GM10248 (cell line): ENCODE data around the gene CALR3.

Source experiments
- CTCF ChIA-PET: fragments of 300-600 bp; sonication (Branson Sonifier 250); formaldehyde crosslinking; extraction: SDS; loops from one replicate; lab custom pipeline; 2021; ENCODE audit warnings: antibody characterized with exemption; lab: Yijun Ruan, JAX
- POLR2A ChIA-PET: fragments of 350-650 bp; sonication (Branson Sonifier 250); formaldehyde crosslinking; extraction: SDS; loops from one replicate; lab custom pipeline; 2020; ENCODE audit warnings: antibody characterized with exemption; lab: Yijun Ruan, JAX
- DNase-seq: peaks from one replicate; pipeline ENCODE4 v3.0.0; 2012; ENCODE audit errors: extremely low spot score
- CTCF ChIP-seq: IDR thresholded peaks from 2 replicates; pipeline ENCODE4 v1.5.1; 2012; ENCODE audit warnings: mild to moderate bottlenecking, low read depth; ENCODE audit errors: extremely low read depth, missing control alignments, control extremely low read depth

The CALR3 gene

DNA sequence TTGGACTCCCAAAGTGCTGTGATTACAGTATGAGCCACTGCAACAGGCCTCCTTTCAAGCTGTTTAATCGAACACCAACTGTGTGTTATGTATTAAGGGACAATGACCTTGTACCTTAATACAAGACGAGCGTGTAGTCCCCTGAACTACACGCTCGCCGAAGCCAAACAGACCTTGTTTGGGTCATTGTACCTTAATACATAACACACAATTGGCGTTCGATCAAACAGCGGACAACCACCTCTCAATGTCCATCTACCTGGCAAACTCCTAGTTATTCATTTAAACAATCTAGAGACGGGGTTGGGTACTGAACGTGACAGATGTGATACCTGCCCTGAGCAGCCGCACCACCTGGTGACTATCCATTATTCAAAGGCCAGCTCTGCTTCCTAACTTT is 45.0 kb upstream of the CALR3 start:
- TF ChIP-seq CTCF: no peak
- CTCF ChIA-PET: interaction anchor here (1.9 kb wide), 1 partner anchor 15 kb away, joined by 4 read pairs; no protein-coding TSS in a partner anchor
- no peak for DNase-seq
- POLR2A ChIA-PET: interaction anchor here (0.6 kb wide), 1 partner anchor 18 kb away, joined by 3 read pairs; no protein-coding TSS in a partner anchor

DNA sequence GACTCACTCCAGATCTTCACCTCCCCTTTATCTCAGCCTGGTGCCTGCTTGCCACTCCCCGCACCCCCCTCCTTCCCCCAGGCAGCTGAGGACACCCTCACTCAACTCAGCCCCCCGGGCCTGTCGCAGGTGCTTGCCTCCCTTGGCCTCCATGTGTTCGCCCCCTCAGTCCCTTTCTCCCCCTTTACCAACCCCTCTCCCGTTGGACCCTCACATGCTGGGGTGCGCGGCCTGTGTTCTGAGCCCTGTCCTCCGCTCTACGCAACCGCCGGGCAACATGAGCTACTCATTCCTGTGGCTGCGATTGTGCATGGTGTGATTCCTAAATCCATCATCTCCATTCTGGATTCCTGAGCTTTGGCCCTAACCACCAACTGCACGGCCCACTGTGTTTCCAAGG is 41.1 kb upstream of the CALR3 start:
- no peak for TF ChIP-seq CTCF
- no peak for DNase-seq
- ChIA-PET POLR2A (no interaction called here), CTCF (interaction anchor here (1.4 kb wide), 1 partner anchor 9 kb away, joined by 5 read pairs; no protein-coding TSS in a partner anchor)

- ChIA-PET CTCF (interaction anchor here (1.4 kb wide), 1 partner anchor 9 kb away, joined by 4 read pairs; no protein-coding TSS in a partner anchor), POLR2A (no interaction called here)
- DNase-seq: no peak
- no peak for TF ChIP-seq CTCF
Observed at GRCh38 chr19:16536130-16536529, 40.2 kb upstream of the CALR3 start.

DNA sequence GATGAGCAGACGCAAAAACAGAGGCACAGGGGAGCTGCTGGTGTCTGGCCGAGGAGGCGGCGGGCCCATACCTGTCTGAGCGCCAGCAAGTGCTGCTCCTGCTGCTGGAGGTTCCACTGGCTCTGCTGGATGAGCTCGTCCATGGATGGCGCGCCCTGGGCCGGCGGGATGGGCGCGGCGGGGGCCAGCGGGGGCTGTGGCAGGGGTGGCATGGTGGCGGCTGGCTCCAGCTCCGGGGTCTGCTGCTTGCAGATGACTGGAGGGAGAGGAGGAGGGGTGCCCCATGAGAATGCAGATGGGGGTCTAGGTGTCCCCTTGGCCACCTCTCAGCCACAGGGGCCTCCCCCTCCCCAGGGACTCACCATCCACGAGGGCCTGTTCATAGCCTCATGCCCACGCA is 39.4 kb upstream of the CALR3 start:
- TF ChIP-seq CTCF: no peak
- CTCF ChIA-PET: interaction anchor here (1.4 kb wide), 1 partner anchor 8 kb away, joined by 4 read pairs; no protein-coding TSS in a partner anchor
- POLR2A ChIA-PET: no interaction called here
- DNase-seq: no peak

DNA sequence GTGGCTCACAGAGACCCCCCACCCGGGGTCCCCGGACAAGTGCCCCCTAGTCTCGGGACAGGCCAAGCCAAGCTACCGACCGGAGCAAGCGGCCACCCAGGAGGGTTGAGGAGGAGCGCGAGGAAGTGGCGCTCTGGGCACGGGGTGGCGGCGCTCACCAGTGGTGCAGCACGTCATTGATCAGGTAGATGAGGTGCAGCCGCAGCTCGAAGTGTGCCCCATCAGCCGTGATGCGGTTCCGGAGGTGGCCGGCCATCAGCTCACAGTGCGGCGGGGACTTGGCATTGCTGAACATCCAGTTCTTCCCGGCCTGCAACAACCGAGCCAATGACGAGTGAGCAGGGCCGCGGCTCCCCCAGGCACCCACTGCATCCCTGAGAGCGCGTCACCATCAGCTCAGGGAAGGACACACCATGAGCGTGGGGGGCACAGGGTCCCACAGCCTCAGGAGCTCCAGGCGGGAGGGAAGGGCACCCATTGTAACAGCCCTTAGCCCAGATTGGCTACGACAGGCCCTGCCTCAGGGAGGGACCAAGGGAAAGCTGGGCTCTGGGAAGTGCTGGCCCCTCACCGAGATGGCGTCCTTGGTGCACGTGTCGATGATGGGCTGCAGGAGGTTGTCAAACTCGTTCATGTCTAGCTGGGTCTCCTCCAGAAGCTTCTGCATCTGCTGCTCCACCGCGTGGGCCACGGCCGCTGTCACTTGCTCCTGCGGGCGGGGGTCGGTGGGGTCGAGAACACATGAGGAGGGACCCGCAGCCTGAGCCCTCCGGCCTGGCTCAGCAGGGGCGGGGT is 36.7 kb upstream of the CALR3 start:
- TF ChIP-seq CTCF: no peak
- no peak for DNase-seq
- CTCF ChIA-PET: no interaction called here
- POLR2A ChIA-PET: interaction anchor here (0.5 to 1.0 kb wide), 2 partner anchors 18 to 84 kb away, joined by 3 to 5 read pairs; no protein-coding TSS in a partner anchor

GRCh38 chr19:16531380-16531669 is 35.4 kb upstream of the CALR3 start:
- TF ChIP-seq CTCF: no peak
- DNase-seq: no peak
- ChIA-PET CTCF (no interaction called here), POLR2A (no interaction called here)
